ENCODE results near the gene RYK.
"Not testable (repeated sequence)": the region's sequence is repeated elsewhere in the genome, so short reads cannot be mapped to it uniquely, and the experiment has no call there.

RYK gene

DNA sequence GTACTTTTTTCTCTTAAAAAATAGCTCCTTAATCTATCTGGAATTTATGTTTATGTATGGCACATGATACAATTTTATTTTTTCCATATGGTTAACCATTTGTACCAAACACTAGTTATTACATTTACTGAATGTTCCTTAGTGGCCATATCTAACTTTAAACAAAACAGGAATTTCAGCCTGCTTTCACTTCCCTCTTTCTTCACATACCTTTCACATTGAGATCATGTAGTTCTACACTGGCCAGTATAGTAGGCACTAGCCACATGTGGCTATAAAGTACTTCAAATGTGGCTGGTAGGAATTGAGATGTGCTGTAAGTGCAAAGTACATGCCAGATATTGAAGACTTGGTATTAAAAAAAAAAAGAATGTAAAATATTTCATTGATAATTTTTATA is 4.7 kb upstream of the RYK start:
- no peak for DNase-seq (ENCODE audit: low spot score)

DNA sequence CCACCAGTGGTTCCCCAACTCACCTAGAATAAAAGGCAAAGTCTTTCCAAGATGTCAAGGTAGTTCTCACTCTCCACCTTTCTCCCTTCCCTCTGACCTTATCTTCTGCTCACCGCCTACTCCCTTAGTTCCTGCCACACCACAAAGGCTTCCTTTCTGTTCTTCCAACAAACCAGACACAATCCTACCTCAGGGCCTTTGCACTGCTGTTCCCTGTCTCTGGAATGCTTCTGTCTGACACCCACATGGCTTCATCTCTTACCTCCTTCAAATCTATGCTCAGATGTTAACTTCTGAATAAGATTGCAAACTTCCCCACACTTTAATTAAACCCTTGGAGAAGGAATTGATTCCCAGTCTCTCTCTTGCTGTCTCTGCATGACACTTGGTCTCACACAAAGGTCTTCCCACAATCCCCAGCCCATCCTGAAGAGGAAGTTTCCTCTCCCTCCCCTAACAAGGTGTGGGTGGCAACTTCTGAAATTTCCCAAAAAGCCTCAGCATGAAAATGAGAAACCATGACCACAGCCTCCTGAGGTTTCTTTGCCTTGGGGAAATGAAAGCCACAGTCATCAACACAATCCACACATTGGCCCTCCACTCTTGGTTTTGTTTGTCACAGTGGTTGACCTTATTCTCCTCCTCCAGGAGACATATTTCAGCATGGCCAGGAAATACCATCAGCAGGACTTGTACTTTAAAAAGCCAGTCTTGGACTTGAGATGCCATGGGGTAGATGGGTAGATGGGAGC is 3.0 kb upstream of the RYK start:
- DNase-seq (ENCODE audit: low spot score): no peak

DNA sequence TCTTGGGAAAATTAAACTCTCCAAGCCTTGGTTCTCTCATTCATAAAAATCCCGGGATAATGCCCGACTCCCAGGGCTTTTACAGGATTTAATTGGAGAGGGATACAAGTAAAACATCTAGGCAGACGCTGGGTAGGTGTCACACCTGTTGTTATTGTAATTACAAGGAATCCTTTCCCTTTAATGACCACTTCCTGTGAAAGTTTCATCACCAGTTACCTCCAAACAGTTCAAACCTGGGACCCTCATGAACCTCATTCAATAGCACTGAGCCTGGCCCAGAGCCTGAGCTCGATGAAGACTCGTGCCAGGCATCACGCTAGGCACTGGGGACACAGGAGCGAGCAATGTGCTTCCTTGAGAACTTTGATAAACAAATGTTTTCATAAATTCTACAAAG is 2.1 kb upstream of the RYK start:
- no peak for DNase-seq (ENCODE audit: low spot score)

DNA sequence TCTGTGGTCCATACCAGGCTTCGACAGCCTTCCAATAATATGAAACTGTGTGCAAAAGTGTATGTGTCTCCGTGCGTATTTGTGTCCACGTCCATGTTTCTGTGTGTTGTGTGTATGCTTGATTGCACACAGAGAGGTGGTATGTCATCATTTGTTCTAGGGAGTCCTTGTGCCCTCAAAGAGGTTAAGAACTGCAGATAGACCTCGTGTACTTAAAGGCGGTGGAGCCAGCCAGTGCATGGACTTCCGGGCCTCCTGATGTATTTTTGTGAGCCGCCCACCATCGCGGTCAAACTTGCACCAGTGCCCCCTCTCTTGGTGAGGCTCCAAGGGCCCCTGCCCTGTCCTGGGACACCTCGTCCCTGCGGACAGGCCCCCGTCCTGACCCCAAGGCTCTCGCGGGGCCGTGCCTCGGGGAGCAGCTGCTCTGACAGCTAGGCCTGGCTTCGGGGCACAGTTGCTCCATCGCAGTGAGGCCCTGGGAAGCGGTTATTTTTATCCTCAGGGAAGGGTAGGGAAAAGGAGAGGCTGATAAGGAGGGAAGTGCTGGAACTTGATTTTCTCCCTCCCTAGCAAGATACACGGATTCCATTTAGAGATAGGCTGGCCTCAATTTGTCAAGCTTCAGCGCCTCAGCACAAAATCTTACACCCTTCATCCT is 1.2 kb upstream of the RYK start:
- no peak for DNase-seq (ENCODE audit: low spot score)

DNA sequence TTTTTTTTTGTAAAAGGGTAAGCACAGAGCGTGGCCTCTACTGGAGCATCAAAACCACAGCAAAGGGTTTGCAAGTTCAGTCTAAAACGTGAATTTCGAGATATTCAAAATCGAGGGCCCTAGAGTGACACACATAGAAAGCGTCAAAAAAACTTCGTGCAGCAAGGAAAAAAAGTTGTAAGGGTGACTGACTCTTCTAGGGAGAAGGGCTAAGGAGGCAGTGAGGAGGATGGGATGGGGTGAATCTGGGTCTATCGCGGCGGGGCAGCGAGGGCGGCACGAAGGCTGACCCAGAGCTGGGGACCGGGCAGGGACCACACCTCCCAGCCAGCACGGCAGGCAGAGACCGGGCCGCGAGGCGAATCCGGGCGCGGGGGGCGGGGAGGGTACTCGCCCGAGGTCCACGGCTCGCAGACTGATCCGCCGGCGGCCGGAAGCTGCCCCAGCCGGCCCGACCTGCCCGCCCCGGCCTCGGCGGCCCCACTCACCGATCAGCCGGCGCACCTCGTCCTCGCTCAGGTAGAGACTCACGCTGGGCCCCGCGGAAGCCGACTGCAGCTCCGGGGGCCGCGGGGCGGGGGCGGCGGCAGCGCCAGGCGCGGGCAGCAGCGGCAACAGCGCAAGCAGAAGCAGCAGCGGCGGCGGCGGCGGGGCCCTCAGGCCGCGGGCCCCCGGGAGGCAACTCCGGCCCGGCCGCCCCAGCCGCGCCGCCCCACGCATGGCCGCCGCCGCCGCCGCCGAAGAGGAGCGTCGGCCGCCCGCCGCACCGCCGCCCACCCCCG is 533 bp downstream of the RYK start:
- DNase-seq (ENCODE audit: low spot score): peak; percentile 27

DNA sequence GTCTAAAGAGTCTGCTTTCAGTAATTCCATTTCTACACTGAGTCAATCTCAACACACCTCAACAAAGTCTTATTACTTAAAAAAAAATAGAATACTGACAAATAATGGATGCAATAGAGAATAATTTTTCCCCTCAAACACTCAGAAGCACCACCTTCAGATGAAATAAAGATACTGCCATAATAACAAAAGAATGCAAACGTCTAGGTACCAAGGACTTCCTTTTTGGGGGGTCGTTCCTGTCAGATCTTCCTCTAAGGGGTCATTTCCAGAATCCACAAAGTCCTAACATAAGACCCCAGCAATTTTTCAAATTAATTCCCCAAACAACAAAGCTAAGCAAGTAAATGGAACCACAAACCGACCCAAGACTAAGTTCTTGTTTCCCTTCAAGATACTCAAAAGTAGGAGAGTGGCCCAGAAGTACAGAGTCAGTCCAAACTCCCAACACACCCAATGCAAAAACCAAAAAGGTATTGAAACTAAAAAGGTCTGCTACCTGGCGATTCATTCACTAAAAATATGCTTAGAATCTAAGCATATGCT is 1.3 kb downstream of the RYK start:
- no peak for DNase-seq (ENCODE audit: low spot score)

DNA sequence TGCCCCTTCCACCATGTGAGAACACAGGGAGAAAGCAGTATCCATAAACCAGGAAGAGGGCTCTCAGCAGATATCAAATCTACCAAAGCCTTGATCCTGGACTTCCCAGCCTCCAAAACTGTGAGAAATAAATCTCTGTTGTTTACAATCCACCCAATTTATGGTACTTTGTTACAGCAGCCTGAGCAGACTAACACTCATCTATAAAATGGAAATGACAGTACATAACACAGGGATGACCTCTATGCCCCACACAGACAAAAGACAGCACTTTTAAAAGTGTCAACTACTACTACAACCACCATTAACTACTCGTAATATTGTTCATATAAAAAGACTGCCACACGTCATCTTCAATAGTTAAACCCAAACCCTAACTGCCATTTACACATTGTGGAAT is 5.7 kb downstream of the RYK start:
- DNase-seq (ENCODE audit: low spot score): no peak

DNA sequence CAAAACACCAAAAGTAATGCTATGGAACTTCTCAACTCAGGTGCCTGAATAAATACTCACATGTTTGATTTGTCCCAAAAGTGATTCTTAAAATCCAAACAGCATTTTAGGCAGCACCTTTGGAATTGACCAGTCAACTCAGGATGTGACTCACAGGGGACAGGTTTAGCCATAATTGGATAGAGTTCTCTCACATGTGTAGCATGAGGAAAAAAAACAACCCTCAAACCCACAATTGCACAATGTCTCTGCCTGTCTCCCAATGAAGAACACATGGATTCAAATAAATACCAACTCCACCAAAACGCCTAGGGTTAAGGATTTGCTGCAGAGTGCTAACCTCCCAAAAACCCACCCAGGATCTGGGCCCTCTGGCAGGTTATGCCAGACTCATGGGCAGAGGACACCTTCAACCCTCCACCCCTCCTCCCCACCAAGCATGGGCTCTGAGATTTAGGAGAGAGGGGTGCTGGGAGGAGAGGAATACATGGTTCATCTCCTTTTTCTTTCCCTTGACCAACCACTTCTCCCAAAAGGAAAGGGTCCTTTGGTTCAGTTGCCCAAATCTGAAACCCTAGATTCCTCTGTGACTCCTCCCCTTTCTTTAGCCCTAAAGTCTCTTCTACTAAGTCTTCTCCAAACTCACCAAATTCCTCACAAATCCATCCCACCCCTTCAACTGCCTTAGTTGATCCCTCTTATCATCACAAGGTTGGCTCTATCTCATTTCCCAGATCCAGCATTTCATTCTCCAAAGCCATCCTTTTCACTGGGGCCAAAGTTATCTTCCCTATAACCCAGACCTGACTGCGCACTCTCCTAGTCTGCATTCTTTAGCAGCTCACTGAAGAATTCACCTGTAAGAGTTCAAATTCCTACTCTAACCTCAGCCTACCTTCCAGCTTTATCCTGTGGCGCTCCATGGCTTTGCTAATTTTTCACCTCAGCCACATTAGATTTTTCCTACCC is 7.7 kb downstream of the RYK start:
- DNase-seq (ENCODE audit: low spot score): no peak

DNA sequence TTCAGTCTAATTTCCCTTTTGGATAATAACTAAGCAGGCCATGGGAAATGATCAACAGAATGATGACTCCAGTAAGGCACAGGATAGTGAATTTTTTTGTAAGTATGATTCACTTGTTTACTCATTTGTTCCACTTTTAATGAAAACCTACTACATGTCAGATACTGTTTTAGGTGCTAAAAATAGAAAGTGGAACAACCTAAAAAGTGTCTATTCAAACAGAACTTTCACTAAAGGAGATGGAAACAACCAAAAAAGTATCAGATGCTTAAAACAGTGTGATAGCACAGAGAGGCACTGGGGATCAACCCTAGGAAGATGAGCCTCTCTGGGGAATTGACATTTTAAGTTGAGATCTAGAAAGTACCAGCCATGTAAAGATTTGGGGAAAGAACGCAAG is 11.1 kb downstream of the RYK start:
- DNase-seq (ENCODE audit: low spot score): no peak

DNA sequence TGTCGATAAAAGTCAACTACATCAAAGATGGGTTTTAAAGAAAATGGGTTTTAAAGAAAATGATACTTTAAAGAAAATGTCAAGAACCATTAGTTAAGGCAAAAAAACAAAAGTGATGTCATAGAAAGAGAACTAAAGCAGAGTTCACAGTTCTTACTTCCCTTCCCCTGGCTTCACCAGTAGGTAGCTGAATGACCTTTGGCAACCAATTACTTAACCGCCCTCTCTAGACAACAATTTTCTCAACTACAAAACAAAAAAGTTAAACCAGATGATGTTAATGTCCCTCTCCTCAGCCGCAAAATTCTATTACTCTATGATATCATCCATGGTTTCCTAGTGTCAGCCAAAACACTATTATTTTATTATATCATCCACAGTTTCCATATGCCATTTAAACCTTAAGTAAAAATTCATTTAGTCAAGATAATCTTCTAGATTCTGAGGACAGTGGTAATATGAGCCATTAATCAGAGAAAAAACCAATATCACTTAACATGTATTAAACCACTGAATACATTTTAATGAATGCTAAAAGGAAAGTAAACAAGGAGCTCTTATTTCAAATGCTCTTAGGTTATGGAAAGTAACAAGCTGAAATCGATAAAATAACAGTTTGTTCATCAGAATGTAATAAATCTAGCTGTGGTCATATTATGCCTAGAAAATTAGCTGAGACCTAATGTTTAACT is 13.1 kb downstream of the RYK start:
- no peak for DNase-seq (ENCODE audit: low spot score)

DNA sequence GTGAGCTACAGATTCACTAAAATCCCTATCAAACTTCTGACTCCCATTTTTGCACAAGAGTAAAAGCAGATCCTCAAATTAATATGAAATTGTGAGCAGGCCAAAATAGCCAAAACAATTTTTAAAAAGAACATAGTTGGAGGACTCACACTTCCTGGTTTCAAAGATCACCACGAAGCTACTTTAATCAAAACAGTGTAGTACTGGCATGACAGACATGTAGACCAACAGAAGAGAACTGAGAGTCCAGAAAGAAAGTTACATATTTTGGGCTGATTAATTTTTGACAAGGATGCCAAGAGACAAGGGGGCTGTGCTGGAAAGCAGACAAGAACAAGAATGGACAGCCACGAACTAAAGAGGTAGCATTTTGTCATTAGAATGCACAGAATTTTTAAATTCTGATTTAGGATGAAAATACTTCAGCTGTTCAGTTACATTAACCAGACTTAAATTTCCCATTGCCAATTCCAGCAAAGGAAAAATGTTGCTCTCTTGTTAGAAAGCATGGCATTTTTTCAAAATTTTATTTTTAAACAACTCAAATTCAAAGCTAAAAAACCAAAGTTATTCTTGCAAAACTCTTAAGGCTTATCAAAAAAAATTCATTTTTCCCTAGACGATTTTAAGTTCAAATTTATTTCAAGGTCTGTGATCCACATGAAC is 14.0 kb downstream of the RYK start:
- no peak for DNase-seq (ENCODE audit: low spot score)

DNA sequence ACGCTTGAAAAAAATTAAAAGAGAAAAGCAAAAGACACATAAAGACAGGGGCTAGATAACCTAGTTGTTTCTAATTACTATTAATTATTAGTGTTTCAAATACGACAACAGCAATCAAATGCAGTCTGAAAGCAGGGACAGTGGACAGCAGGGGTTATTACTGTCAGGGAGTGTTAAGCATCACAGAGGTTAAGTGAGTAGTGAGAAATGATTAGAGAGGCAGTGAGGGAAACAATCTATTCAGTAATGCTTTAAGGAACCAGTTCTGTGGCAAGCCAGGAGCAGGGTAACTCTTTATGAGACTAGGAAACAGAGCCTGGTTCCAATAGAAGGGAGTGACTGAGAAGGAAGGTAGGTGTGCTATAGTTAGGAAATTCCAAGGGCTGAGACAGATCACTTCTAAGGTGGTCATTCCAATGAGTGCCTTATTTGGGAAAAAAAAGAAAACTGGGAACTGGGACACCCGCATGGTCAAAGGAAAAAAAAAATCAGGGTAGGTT is 15.0 kb downstream of the RYK start:
- DNase-seq (ENCODE audit: low spot score): no peak

DNA sequence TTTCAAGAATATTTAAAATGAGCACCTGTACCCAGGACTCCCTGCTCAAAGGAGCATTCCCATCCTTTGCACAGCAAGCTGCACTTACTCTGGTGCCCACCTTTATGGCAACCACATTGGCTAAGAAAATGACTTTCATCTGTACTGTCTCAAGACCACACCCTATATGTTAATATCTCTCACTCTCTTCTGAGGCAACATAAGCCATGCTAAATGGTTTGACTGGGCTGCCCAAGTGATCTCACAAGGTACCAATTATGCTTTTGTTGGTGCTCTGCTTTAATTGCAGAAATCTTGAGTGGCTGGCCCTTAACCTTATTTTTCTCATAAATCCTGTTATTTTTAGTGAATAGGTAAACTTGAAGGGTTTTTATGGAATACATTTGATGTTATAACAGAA is 17.7 kb downstream of the RYK start:
- DNase-seq (ENCODE audit: low spot score): no peak

DNA sequence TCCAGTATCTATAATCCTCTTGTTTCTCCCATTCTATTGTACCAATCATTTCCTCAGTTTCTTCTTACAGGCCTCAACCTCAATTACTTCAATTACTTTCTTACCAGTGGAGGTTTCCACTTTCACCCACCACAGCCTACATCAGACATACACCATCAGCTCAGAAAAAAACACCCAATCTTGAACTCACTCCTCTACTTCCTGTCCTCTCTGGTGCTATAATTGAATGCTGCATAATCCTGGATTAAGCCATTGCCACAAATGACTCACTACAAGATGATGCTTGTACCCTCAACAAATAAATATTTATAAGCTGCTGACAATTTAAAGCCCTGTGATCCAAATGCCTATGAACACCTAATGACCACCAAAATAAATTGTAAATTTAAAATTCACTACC is 18.5 kb downstream of the RYK start:
- DNase-seq (ENCODE audit: low spot score): peak; percentile 35

DNA sequence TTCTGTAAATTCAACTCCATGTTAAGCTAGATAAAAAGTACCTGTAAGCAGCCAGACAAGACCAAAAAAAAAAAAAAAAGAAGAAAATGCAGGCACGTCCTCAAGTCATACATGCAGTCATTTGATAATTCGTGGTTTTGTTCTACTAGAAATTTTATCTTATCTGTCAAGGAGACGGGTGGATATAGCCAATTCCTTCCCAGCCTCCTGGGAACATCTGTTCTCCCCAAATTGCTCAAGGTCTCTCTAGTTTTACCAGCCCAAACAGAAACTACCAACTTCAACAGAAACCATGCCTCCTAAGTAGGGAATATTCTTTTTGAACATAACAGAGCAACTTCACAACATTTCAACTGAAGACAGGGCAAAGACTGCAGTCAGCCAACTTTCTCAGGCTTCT is 19.5 kb downstream of the RYK start:
- no peak for DNase-seq (ENCODE audit: low spot score)

DNA sequence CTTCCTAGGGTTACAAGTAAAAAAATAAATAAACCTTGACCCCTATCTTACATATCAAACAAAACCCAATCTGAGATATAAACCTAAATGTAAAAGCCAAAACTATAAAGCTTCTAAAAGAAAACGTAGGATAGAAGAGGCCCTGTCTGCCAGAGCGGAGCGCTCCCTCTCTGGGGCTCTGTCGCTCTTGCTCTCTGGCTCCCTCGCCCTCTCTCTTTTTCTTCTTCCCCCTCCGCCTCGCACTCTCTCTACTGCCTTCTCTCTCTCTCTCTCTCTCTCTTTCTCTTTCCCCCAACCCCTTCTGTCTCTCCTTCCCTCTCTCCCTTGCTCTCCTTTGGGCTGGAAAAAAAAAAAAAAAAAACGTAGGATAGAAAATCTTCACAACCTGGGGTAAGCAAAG is 21.6 kb downstream of the RYK start:
- DNase-seq (ENCODE audit: low spot score): no peak

DNA sequence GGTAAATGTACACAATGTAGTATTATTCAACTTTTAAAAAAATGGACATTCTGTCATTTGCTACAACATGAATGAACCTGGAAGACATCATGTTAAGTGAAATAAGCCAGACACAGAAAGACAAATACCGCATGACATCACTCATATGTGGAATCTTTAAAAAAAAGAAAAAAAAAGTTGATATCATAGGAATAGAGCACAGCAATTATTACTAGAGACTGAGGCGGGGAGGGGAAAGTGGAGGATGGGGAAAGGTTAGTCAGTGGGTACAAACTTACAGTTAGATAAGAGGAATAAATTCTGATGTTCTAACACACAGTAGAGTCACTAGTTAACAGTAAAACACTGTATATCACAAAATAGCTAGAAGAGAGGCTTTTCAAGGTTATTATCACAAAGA is 22.2 kb downstream of the RYK start:
- DNase-seq (ENCODE audit: low spot score): no peak

DNA sequence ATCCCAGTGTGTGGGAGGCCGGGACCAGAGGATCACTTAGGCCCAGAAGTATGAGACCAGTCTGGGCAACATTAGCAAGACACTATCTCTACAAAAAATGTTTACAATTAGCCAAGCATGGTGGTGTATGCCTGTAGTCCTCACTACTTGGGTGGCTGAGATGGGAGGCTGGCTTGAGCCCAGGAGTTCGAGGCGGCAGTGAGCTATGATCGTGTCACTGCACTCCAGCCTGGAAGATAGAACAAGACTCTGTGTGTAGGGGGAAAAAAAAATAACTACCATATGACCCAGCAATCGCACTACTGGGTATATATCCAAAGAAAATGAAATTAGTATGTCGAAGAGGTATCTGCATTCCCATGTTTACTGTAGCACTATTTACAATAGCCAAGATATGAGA is 22.6 kb downstream of the RYK start:
- DNase-seq (ENCODE audit: low spot score): no peak

DNA sequence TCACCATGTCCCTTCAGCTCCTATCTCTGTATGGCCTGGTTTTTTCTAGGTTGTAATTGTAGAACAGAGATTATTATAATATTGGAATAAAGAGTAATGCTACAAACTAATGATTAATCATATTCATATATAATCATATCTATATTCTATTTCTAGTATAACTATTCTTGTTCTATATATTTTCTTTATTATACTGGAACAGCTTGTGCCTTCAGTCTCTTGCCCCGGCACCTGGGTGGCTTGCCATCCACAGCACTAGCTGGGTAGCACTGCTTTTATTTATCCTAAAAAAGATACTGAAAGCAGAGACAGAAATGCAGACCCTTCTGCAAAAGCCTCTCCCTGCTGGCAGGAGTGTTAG is 25.9 kb downstream of the RYK start:
- not testable (repeated sequence) for DNase-seq (ENCODE audit: low spot score)

DNA sequence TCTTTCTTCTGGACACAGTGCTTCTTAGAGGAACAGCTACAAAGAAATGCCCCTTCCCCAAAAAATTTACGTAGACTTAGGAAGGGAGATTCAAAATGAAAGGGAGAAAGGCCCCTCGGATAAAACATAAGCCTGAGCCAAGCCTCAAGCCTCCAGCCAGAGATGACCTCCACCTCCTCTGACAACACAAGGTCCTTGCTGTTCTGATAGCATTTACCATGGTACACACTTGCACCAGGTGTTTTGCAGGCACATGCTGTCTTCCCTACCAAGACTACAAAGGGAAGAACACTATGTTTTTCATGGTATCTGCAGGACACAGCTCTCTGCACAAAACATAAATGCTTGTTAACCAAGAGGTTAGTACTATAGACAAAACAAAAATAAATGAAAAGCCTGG is 27.8 kb downstream of the RYK start:
- no peak for DNase-seq (ENCODE audit: low spot score)

DNA sequence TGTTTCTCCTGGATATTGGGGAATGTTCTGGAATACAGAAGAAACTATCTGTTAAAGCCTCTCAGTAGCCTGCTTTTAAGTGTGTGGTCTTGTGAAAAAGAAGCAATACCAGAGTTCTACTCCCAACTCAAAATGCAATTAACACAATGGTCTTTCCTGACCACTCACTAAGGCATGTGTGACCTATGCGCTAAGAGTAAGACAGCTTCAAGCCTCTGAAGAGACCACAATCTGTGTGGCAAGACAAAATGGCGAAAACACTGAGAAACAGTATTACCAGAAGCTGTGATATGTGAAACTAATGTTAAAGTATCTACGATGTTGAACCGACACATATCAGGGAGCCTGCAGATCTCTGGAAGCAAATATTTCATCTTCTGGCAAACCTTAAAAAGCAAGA is 33.8 kb downstream of the RYK start:
- no peak for DNase-seq (ENCODE audit: low spot score)

Measured in COLO829 (cell line).